Measurements from ENCODE around the gene AQP6. TPM values are rescaled to one million over a fixed set of nuclear protein-coding genes. Genes with fewer than 3 reads are reported as not detected.

The AQP6 gene
- total RNA-seq, 1 experiment from 2014 or later = 0.09 TPM

DNA sequence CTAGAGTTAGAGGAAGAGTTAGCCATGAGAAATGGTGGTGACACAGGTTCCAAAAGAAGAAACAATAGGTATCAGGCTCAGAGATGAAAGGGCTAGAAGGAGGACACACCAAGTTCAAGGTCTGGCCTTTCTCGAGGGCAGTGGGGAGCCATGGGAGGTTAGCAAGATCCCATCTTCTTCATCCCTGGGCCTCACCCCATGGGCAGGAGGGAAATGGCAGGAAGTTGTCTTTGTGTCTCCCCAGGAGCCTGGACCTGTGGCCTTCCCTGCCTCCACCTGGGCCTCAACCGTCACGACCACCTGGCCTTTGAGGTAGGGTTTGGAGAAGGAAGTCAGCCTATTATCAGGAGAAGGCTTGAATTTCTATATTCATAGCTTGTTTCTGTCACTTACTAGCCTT is 28.0 kb upstream of the AQP6 start:
- POLR2A ChIA-PET = interaction anchor here (1.3 kb wide), 1 partner anchor 11 kb away, joined by 4 read pairs; no protein-coding TSS in a partner anchor
- Mint-ChIP-seq H3K36me3 (no peaks in the 10 kb centered on the region), H3K9me3 (no peaks in the 10 kb centered on the region), H3K4me1 (peaks cover 40% of the 10 kb centered on the region), H3K27ac (no peak overlapping the region), H3K27me3 (ENCODE audit: low read depth) (peaks cover 9% of the 10 kb centered on the region; the same call in 1 of the 2 replicates), H3K4me3 (no peak overlapping the region)
- no peak for TF ChIP-seq JAZF1 (CRISPR knock-in tag; IDR thresholded peaks at IDR 0.05)
- TF ChIP-seq, protein P1, sequence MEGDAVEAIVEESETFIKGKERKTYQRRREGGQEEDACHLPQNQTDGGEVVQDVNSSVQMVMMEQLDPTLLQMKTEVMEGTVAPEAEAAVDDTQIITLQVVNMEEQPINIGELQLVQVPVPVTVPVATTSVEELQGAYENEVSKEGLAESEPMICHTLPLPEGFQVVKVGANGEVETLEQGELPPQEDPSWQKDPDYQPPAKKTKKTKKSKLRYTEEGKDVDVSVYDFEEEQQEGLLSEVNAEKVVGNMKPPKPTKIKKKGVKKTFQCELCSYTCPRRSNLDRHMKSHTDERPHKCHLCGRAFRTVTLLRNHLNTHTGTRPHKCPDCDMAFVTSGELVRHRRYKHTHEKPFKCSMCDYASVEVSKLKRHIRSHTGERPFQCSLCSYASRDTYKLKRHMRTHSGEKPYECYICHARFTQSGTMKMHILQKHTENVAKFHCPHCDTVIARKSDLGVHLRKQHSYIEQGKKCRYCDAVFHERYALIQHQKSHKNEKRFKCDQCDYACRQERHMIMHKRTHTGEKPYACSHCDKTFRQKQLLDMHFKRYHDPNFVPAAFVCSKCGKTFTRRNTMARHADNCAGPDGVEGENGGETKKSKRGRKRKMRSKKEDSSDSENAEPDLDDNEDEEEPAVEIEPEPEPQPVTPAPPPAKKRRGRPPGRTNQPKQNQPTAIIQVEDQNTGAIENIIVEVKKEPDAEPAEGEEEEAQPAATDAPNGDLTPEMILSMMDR (IDR thresholded peaks at IDR 0.05) = no peak
- TF ChIP-seq, protein P2, sequence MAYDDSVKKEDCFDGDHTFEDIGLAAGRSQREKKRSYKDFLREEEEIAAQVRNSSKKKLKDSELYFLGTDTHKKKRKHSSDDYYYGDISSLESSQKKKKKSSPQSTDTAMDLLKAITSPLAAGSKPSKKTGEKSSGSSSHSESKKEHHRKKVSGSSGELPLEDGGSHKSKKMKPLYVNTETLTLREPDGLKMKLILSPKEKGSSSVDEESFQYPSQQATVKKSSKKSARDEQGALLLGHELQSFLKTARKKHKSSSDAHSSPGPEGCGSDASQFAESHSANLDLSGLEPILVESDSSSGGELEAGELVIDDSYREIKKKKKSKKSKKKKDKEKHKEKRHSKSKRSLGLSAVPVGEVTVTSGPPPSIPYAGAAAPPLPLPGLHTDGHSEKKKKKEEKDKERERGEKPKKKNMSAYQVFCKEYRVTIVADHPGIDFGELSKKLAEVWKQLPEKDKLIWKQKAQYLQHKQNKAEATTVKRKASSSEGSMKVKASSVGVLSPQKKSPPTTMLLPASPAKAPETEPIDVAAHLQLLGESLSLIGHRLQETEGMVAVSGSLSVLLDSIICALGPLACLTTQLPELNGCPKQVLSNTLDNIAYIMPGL (CRISPR knock-in tag; IDR thresholded peaks at IDR 0.05) = no peak
- no peak for TF ChIP-seq GRHL2 (CRISPR knock-in tag; IDR thresholded peaks at IDR 0.05; ENCODE audit: insufficient replicate concordance, severe bottlenecking)
- TF ChIP-seq, protein P3, sequence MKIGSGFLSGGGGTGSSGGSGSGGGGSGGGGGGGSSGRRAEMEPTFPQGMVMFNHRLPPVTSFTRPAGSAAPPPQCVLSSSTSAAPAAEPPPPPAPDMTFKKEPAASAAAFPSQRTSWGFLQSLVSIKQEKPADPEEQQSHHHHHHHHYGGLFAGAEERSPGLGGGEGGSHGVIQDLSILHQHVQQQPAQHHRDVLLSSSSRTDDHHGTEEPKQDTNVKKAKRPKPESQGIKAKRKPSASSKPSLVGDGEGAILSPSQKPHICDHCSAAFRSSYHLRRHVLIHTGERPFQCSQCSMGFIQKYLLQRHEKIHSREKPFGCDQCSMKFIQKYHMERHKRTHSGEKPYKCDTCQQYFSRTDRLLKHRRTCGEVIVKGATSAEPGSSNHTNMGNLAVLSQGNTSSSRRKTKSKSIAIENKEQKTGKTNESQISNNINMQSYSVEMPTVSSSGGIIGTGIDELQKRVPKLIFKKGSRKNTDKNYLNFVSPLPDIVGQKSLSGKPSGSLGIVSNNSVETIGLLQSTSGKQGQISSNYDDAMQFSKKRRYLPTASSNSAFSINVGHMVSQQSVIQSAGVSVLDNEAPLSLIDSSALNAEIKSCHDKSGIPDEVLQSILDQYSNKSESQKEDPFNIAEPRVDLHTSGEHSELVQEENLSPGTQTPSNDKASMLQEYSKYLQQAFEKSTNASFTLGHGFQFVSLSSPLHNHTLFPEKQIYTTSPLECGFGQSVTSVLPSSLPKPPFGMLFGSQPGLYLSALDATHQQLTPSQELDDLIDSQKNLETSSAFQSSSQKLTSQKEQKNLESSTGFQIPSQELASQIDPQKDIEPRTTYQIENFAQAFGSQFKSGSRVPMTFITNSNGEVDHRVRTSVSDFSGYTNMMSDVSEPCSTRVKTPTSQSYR (CRISPR knock-in tag; IDR thresholded peaks at IDR 0.05) = no peak
- TF ChIP-seq RELA (CRISPR knock-in tag; IDR thresholded peaks at IDR 0.05; ENCODE audit: borderline replicate concordance) = no peak
- TF ChIP-seq ZNF219 (CRISPR knock-in tag; IDR thresholded peaks at IDR 0.05; ENCODE audit: borderline replicate concordance) = no peak
- no peak for TF ChIP-seq GABPB1 (CRISPR knock-in tag; IDR thresholded peaks at IDR 0.05)
- TF ChIP-seq, protein P4, sequence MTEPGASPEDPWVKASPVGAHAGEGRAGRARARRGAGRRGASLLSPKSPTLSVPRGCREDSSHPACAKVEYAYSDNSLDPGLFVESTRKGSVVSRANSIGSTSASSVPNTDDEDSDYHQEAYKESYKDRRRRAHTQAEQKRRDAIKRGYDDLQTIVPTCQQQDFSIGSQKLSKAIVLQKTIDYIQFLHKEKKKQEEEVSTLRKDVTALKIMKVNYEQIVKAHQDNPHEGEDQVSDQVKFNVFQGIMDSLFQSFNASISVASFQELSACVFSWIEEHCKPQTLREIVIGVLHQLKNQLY (CRISPR knock-in tag; IDR thresholded peaks at IDR 0.05) = no peak
- no peak for TF ChIP-seq KAT7 (CRISPR knock-in tag; IDR thresholded peaks at IDR 0.05; ENCODE audit: borderline replicate concordance)
- no peak for TF ChIP-seq ESRRA (CRISPR knock-in tag; IDR thresholded peaks at IDR 0.05; ENCODE audit: borderline replicate concordance)
- no peak for ATAC-seq
- no peak for DNase-seq (ENCODE audit: low spot score)
- CTCF ChIA-PET = interaction anchor here (0.8 to 8.2 kb wide), 18 partner anchors 10 to 222 kb away, joined by 3 to 168 read pairs (median 11); partner anchors contain the start of genes AQP6, CERS5 and NCKAP5L

DNA sequence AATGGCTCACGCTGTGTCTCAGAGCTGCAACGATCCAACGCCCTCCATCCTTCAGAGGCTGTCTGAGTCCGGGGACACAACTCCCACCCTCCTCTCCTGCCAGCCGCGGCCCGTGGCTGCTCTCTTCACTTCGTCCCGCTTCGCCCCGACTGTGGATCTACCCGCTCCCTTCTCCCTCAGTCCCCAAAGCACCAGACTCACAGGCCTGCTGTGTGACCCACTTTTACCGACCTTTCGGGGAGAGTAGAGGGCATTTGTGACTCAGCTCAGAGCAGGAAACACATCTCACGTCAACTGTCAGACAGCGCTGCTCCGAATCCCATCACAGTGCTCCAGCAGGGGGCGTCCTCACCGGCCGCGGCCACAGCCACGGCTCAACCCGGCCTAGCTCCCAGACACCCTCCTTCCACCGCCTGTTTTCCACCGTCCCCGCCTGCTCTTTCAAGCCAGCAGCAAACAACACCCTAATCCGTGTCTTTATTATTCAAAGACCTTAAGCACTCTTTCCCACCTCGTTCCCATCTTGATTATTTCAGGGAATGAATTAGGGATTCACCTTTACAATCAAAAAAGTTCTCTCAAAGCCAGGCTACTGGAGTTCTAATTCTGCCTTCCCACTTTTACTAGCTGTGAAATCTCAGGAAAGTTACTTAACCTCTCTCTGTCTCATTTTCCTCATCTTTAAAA is 27.2 kb upstream of the AQP6 start:
- H3K9me3 Mint-ChIP-seq = no peaks in the 10 kb centered on the region
- peak; percentile 90 for DNase-seq (ENCODE audit: low spot score)
- ChIA-PET POLR2A (interaction anchor here (0.7 to 1.3 kb wide), 3 partner anchors 12 to 204 kb away, joined by 3 to 4 read pairs (median 4); partner anchors contain the start of genes NCKAP5L and TMBIM6), CTCF (interaction anchor here (0.5 to 8.2 kb wide), 68 partner anchors 9 to 1178 kb away, joined by 3 to 168 read pairs (median 6); partner anchors contain the start of genes AQP5, AQP6, BCDIN3D and CERS5)
- H3K27ac Mint-ChIP-seq = 0 out of 2 replicates have a peak overlapping the region, but pooled peaks have one; percentile 18
- ATAC-seq = peak; percentile 95
- H3K27me3 Mint-ChIP-seq (ENCODE audit: low read depth) = peaks cover 9% of the 10 kb centered on the region; the same call in 1 of the 2 replicates
- H3K4me1 Mint-ChIP-seq = peaks cover 40% of the 10 kb centered on the region
- no peaks in the 10 kb centered on the region for H3K36me3 Mint-ChIP-seq
- peak overlapping the region; percentile 61 for H3K4me3 Mint-ChIP-seq
- TF ChIP-seq TCF7 (CRISPR knock-in tag; IDR thresholded peaks at IDR 0.05; ENCODE audit: low read depth) (no peak), IRF2 (CRISPR knock-in tag; IDR thresholded peaks at IDR 0.05; ENCODE audit: borderline replicate concordance, low read depth) (no peak), TP53 (CRISPR knock-in tag; IDR thresholded peaks at IDR 0.05) (no peak), ZNF121 (CRISPR knock-in tag; IDR thresholded peaks at IDR 0.05) (peak; percentile 28; the same call in 1 of the 2 replicates), GABPB1 (CRISPR knock-in tag; IDR thresholded peaks at IDR 0.05) (0 out of 2 replicates have a peak, but pooled peaks have one; percentile 19), CREB1 (CRISPR knock-in tag; IDR thresholded peaks at IDR 0.05) (no peak), ZNF671 (CRISPR knock-in tag; IDR thresholded peaks at IDR 0.05) (no peak), CREM (CRISPR knock-in tag; IDR thresholded peaks at IDR 0.05) (no peak; the same call in 1 of the 2 replicates), GTF2I (CRISPR knock-in tag; conservative IDR thresholded peaks at IDR 0.05) (no peak)
- TF ChIP-seq, protein P4 (CRISPR knock-in tag; IDR thresholded peaks at IDR 0.05) = no peak
- TF ChIP-seq, protein P5, sequence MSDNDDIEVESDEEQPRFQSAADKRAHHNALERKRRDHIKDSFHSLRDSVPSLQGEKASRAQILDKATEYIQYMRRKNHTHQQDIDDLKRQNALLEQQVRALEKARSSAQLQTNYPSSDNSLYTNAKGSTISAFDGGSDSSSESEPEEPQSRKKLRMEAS (CRISPR knock-in tag; IDR thresholded peaks at IDR 0.05) = no peak
- TF ChIP-seq, protein P1 (IDR thresholded peaks at IDR 0.05) = peak; percentile 69

All from WTC11 (cell line).